Large intestine (tissue), 3 donors: ENCODE results near the gene MYO1B. TPM values are rescaled to one million over a fixed set of nuclear protein-coding genes. Genes with fewer than 3 reads are reported as not detected.

Source experiments
- DNase-seq, 2 donors: peaks; one replicate each; pipeline versions ENCODE4 v3.0.0 to v3.0.0-alpha.2; 2013
- H3K27ac ChIP-seq: one replicate; pipeline ENCODE4 v1.5.1; 2013; ENCODE audit warnings: low read length
- H3K27me3 ChIP-seq: 2 replicates; pipeline ENCODE4 v1.6.1; 2013; ENCODE audit warnings: low read length; ENCODE audit not compliant: control insufficient read depth, insufficient read depth
- H3K36me3 ChIP-seq: 2 replicates; pipeline ENCODE4 v1.6.1; 2013; ENCODE audit warnings: low read length; ENCODE audit not compliant: control insufficient read depth, insufficient read depth
- H3K4me1 ChIP-seq: one replicate; pipeline ENCODE4 v1.6.1; 2013; ENCODE audit warnings: low read length; ENCODE audit not compliant: control insufficient read depth, insufficient read depth
- H3K4me3 ChIP-seq: one replicate; pipeline ENCODE4 v1.5.1; 2013; ENCODE audit warnings: low read length
- H3K9me3 ChIP-seq: one replicate; pipeline ENCODE4 v1.6.1; 2013; ENCODE audit warnings: mild to moderate bottlenecking, low read depth, low read length, moderate library complexity; ENCODE audit not compliant: control insufficient read depth
- WGBS: methylation state at CpG from one replicate; pipeline ENCODE4 v1.1.5; 2013; ENCODE audit warnings: low lambda C conversion rate; ENCODE audit not compliant: insufficient coverage; 5-methylcytosine and 5-hydroxymethylcytosine counted together
- polyA plus RNA-seq: library from polyadenylated mRNA; unstranded; fragments of 120-200 nt; gene quantifications from one replicate; pipeline ENCODE4 v1.2.1, GENCODE V29; 2013

The MYO1B gene
- polyA plus RNA-seq, 1 donor, result 37.9 TPM

- H3K4me1 ChIP-seq, result no peaks in the 10 kb centered on the region
- no peaks in the 10 kb centered on the region for H3K27me3 ChIP-seq
- WGBS, result 100% methylated on average over 1 of the region's 2 CpGs
These were observed 8.3 kb downstream of the MYO1B start for GRCh38 chr2:191253476-191253875.

GRCh38 chr2:191255271-191255670, 10.1 kb downstream of the MYO1B start:
- H3K27ac ChIP-seq, result no peak overlapping the region
- no peaks in the 10 kb centered on the region for H3K9me3 ChIP-seq
- no peaks in the 10 kb centered on the region for H3K27me3 ChIP-seq
- H3K4me3 ChIP-seq, result no peak overlapping the region
- DNase-seq, result no peak
- WGBS, result 98% methylated on average over 4 of the region's 4 CpGs
- H3K36me3 ChIP-seq, result no peaks in the 10 kb centered on the region
- H3K4me1 ChIP-seq, result no peaks in the 10 kb centered on the region

More at GRCh38 chr2:191253476-191253875, 8.3 kb downstream of the MYO1B start:
- no peak overlapping the region for H3K27ac ChIP-seq
- no peak for DNase-seq
- no peaks in the 10 kb centered on the region for H3K9me3 ChIP-seq
- no peaks in the 10 kb centered on the region for H3K36me3 ChIP-seq
- H3K4me3 ChIP-seq, result no peak overlapping the region

- no peak for DNase-seq
- Histone ChIP-seq H3K4me3 (no peak overlapping the region), H3K36me3 (no peaks in the 10 kb centered on the region), H3K27ac (no peak overlapping the region), H3K9me3 (no peaks in the 10 kb centered on the region), H3K27me3 (no peaks in the 10 kb centered on the region), H3K4me1 (no peaks in the 10 kb centered on the region)
- WGBS, result no CpG with 5 or more reads among the region's 7 CpGs
These were observed 10.6 kb downstream of the MYO1B start for GRCh38 chr2:191255756-191256312.

DNA sequence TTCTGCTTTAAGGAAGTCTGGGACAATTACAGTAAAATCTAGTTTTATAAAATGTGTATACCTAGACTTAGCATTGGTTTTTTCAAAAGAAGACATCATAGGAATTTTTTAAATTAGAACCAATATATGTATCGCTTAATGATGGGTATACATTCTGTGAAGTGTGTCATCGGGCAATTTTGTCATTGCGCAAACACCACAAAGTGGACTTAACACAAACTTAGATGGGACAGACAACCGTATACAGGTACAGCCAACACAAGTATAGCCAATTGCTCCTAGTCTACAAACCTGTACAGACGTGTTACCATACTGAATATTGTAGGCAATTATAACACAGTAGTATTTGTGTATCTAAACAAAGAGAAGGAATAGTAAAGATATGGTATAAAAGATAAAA, 12.7 kb downstream of the MYO1B start:
- Histone ChIP-seq H3K4me3 (no peak overlapping the region), H3K36me3 (no peaks in the 10 kb centered on the region), H3K27ac (no peak overlapping the region), H3K9me3 (no peaks in the 10 kb centered on the region), H3K27me3 (no peaks in the 10 kb centered on the region), H3K4me1 (no peaks in the 10 kb centered on the region)
- WGBS, result 100% methylated on average over 2 of the region's 5 CpGs
- DNase-seq, result no peak

DNA sequence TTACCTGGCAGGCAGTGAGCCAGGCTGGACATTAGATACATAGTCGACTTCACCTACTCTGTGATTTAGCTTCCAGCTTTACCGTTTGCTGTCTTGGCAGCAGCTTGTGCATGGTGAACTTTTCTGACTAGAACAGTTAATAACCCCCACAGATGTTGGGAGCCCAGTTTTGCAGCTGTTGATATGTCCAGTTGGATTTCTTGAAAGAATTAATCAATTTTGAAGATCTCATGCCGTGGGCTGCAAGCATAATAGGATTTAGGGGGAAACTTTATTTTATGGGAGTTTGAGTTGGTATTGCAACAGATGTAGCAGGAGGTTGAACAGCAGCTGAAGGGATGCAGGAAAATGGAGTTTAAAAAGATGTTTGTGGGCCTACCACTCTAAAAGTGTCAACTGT, 13.8 kb downstream of the MYO1B start:
- DNase-seq, result no peak
- H3K36me3 ChIP-seq, result no peaks in the 10 kb centered on the region
- WGBS, result no CpG with 5 or more reads among the region's 3 CpGs
- no peaks in the 10 kb centered on the region for H3K27me3 ChIP-seq
- no peak overlapping the region for H3K4me3 ChIP-seq
- H3K9me3 ChIP-seq, result no peaks in the 10 kb centered on the region
- no peaks in the 10 kb centered on the region for H3K4me1 ChIP-seq
- H3K27ac ChIP-seq, result no peak overlapping the region

GRCh38 chr2:191262436-191262835, 17.2 kb downstream of the MYO1B start:
- no peaks in the 10 kb centered on the region for H3K9me3 ChIP-seq
- WGBS, result 100% methylated on average over 3 of the region's 5 CpGs
- H3K27me3 ChIP-seq, result no peaks in the 10 kb centered on the region
- H3K4me1 ChIP-seq, result no peaks in the 10 kb centered on the region
- no peak overlapping the region for H3K4me3 ChIP-seq
- H3K27ac ChIP-seq, result no peak overlapping the region
- DNase-seq, result no peak
- H3K36me3 ChIP-seq, result no peaks in the 10 kb centered on the region

DNA sequence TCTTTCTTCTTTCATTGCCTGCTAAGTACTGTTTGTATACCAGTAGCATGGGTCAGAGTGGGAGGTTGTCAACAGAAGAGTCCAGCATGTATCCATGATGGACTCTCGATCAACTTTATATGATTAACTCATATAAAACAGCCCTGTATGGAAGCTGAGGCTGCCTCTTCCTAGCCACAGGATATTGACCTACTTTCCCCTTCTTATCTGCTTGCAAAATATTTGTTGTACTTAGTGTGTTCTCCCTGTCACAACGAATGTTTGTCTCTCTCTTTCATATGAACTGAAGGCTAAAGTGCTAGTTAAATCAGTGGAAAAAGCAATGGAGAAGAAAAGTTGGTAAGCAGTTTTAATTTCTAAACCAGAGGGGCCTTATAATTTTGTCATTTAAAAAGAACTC, 17.8 kb downstream of the MYO1B start:
- no peak for DNase-seq
- no peaks in the 10 kb centered on the region for H3K36me3 ChIP-seq
- H3K4me3 ChIP-seq, result no peak overlapping the region
- no peaks in the 10 kb centered on the region for H3K9me3 ChIP-seq
- H3K27me3 ChIP-seq, result no peaks in the 10 kb centered on the region
- no peak overlapping the region for H3K27ac ChIP-seq
- no peaks in the 10 kb centered on the region for H3K4me1 ChIP-seq
- no CpG with 5 or more reads among the region's 2 CpGs for WGBS

GRCh38 chr2:191264647-191265081, 19.5 kb downstream of the MYO1B start:
- H3K27ac ChIP-seq, result no peak overlapping the region
- H3K4me1 ChIP-seq, result no peaks in the 10 kb centered on the region
- no CpG with 5 or more reads among the region's 3 CpGs for WGBS

DNA sequence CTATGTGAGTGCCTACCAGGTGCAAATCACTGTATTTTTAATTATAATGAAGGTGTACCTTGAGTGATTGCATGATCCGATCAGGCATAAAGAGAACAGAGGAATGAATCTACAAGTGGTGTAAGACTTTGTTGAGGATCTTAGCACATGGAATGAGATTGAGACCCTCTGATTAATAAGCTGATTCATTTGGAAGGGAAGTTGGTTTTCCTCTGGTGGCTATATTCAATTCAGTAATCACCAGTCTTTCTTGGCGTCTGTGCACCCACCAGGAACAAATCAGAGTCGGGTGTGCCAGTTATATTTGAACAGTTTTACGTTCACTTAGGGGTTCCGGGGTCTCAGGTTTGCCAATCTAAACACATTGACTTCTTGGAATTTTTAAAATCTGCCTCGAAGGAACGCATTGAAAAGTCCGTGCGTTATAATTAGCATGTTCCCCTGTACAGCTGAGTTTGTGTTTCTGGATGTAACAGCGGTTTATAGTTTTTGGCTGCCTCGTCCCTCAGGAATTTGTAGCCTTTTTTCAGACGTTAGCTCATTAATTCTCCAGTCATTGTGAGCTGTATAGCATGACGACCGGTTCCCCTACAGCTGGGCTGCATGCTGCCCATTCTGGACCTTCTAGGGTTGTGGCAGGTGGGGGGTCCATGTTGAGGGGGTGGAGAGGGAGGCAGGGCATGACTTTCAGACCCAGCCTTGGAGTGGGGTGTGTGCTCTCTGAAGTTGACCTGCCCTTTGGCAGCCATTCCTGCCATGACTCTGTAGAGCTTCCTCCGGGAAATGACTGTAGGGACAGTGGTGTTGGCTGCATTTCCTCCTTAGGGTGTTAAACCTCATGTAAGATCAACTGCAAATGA, 20.3 kb downstream of the MYO1B start:
- no peak overlapping the region for H3K4me3 ChIP-seq
- H3K36me3 ChIP-seq, result no peaks in the 10 kb centered on the region
- WGBS, result 95% methylated on average over 3 of the region's 15 CpGs
- no peak for DNase-seq
- H3K27me3 ChIP-seq, result no peaks in the 10 kb centered on the region
- no peak overlapping the region for H3K27ac ChIP-seq
- H3K9me3 ChIP-seq, result no peaks in the 10 kb centered on the region
- H3K4me1 ChIP-seq, result no peaks in the 10 kb centered on the region

More at GRCh38 chr2:191264647-191265081, 19.5 kb downstream of the MYO1B start:
- Histone ChIP-seq H3K27me3 (no peaks in the 10 kb centered on the region), H3K4me3 (no peak overlapping the region), H3K9me3 (no peaks in the 10 kb centered on the region), H3K36me3 (no peaks in the 10 kb centered on the region)
- no peak for DNase-seq

DNA sequence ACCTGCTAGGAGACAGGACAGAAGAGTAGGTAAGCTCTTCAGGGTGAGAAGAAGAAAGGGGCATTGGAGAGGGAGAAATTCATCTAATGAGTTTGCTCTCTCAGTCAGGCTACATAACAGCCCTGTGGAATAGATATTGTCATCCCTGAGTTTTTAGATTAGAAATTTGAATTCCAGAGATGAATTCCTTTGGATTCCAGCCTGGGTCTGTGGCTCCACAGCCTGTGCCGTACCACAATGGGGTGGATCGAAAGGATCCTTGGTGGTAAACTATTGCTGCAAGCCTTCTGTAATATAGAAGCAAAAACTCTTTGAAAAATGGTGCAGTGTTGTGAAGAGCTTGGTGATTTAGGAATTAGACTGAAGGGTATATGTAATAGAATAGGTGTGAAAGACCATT, 21.0 kb downstream of the MYO1B start:
- WGBS, result 83% methylated on average over 2 of the region's 2 CpGs
- H3K9me3 ChIP-seq, result no peaks in the 10 kb centered on the region
- H3K27ac ChIP-seq, result no peak overlapping the region
- H3K27me3 ChIP-seq, result no peaks in the 10 kb centered on the region
- no peaks in the 10 kb centered on the region for H3K4me1 ChIP-seq
- no peaks in the 10 kb centered on the region for H3K36me3 ChIP-seq
- no peak for DNase-seq
- H3K4me3 ChIP-seq, result no peak overlapping the region
